Activated T-cell treated with anti-CD3 and anti-CD28 coated beads, Interleukin-2, amount 50 U/mL, for 72 hours (primary cell): ENCODE data around the gene ICAM1. TPM values are rescaled to one million over a fixed set of nuclear protein-coding genes. Genes with fewer than 3 reads are reported as not detected.

Experiments used
- ATAC-seq, 2 donors: fragments of 150-1000 bp; cut with Tn5 transposase; replicated peaks in 1 of 2; 2 replicates each; pipeline ENCODE4 v1.10.0; 2021; ENCODE audit warnings: moderate library complexity in 2 of 2, mild to moderate bottlenecking in 1 of 2
- DNase-seq, 2 donors: peaks; one replicate each; pipeline ENCODE4 v3.0.0; 2021 to 2022; ENCODE audit warnings: mixed read lengths in 1 of 2
- H3K27ac Mint-ChIP-seq: one replicate; pipeline ENCODE4 v1.8.0; 2022; ENCODE audit warnings: mild to moderate bottlenecking, moderate library complexity, mixed read lengths
- H3K27me3 Mint-ChIP-seq: one replicate; pipeline ENCODE4 v1.8.0; 2022; ENCODE audit warnings: low read depth, mixed read lengths
- H3K36me3 Mint-ChIP-seq, 2 donors: one replicate each; pipeline ENCODE4 v1.8.0; 2022; ENCODE audit warnings: mixed read lengths in 2 of 2, mild to moderate bottlenecking in 1 of 2; ENCODE audit not compliant: insufficient read depth in 2 of 2
- H3K4me1 Mint-ChIP-seq: one replicate; pipeline ENCODE4 v1.8.0; 2022; ENCODE audit warnings: low read depth, mixed read lengths
- H3K4me3 Mint-ChIP-seq, 2 donors: one replicate each; pipeline ENCODE4 v1.8.0; 2022; ENCODE audit warnings: mild to moderate bottlenecking in 2 of 2, mixed read lengths in 2 of 2, moderate library complexity in 2 of 2
- H3K9me3 Mint-ChIP-seq, 2 donors: one replicate each; pipeline ENCODE4 v1.8.0; 2022; ENCODE audit warnings: mixed read lengths in 2 of 2
- total RNA-seq, 2 donors: library from RNA; stranded (reverse); gene quantifications; one replicate each; pipeline ENCODE4 v1.2.3, GENCODE V29; 2022

Gene ICAM1
- total RNA-seq, 2 donors from 2014 or later, result 20.7 to 40.1 TPM

DNA sequence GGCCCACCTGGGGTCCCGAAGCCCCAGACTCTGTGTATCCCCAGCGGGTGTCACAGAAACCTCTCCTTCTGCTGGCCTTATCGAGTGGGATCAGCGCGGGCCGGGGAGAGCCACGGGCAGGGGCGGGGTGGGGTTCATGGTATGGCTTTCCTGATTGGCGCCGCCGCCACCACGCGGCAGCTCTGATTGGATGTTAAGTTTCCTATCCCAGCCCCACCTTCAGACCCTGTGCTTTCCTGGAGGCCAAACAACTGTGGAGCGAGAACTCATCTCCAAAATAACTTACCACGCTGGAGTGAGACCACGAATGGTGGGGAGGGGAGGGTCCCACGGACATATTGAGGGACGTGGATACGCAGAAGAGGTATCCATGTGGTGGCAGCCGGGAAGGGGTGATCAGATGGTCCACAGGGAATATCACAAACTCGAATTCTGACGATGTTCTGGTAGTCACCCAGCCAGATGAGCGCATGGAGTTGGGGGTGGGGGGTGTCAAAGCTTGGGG lies 17.8 kb downstream of the ICAM1 start:
- DNase-seq (peak; percentile 56 to 63), ATAC-seq (peak; percentile 18 to 20)
- no peak overlapping the region for H3K27ac Mint-ChIP-seq
- H3K27me3 Mint-ChIP-seq, result peaks cover 55% of the 10 kb centered on the region
- H3K36me3 Mint-ChIP-seq, result peaks cover 0 to 8% of the 10 kb centered on the region in 2 donors
- H3K4me3 Mint-ChIP-seq, result peak overlapping the region; percentile 83 to 91
- peaks cover 76% of the 10 kb centered on the region for H3K4me1 Mint-ChIP-seq
- H3K9me3 Mint-ChIP-seq, result no peaks in the 10 kb centered on the region

DNA sequence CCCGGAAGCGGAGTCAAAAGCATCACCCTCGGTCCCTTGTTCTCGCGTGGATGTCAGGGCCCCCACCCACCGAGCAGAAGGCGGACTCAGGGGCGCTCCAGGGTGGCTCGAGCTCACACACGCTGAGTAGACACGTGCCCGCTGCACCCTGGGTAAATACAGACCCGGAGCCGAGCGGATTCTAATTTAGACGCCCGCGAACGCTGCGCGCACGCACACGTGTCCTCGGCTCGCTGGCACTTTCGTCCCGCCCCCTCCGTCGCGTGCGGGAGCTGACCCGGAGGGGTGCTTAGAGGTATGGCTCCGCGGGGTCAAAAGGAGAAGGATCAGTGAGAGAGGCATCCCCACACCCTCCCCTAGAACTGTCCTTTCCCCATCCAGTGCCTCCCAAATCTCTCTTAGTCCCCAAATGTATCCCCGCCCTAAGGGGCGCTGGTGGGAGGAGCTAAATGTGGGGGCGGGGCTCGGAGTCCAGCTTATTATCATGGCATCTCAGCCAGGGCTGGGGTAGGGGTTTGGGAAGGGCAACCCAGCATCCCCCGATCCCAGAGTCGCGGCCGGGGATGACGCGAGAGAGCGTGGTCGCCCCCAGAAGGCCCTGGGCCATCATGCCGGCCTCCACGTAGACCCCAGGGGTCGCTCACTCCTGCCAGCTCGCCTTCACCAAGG lies 18.4 kb downstream of the ICAM1 start:
- H3K4me1 Mint-ChIP-seq, result peaks cover 76% of the 10 kb centered on the region
- ATAC-seq (peak; percentile 48 to 57), DNase-seq (peak; percentile 77 to 81)
- H3K27me3 Mint-ChIP-seq, result peaks cover 60% of the 10 kb centered on the region
- H3K4me3 Mint-ChIP-seq, result peak overlapping the region; percentile 83 to 91
- H3K9me3 Mint-ChIP-seq, result no peaks in the 10 kb centered on the region
- peaks cover 0 to 6% of the 10 kb centered on the region in 2 donors for H3K36me3 Mint-ChIP-seq
- H3K27ac Mint-ChIP-seq, result no peak overlapping the region

DNA sequence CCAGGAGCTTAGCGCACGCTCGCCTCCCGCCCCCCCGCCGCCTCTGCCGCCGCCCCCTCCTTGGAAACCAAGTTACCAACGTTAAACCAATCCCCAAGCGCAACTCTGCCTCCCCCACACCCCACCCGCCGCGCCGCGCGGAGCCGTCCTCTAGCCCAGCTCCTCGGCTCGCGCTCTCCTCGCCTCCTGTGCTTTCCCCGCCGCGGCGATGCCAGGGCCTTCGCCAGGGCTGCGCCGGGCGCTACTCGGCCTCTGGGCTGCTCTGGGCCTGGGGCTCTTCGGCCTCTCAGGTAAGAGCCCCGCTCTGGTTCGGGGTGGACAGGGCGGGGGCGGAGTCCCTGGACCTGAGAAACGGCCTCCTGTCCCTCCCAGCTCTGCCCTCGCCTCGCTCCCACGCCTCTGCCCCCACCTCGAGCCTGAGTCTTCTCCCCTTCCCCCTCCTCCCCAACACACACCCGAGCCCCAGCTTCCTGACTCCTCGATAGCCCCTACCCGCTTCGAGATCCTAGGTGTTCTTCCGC lies 19.0 kb downstream of the ICAM1 start, which contains the start of gene ICAM5:
TSS of gene ICAM5 (plus strand) at position 117 of the 521 bp plus-strand sequence. CDS start at position 209, 92 bp downstream.
- Mint-ChIP-seq H3K27ac (peak within 1 kb of the TSS; percentile 61), H3K4me3 (peak within 1 kb of the TSS; percentile 83 to 91), H3K36me3 (peaks cover 0 to 6% of the 10 kb centered on the region in 2 donors), H3K27me3 (peaks cover 66% of the 10 kb centered on the region), H3K9me3 (no peaks in the 10 kb centered on the region), H3K4me1 (peaks cover 76% of the 10 kb centered on the region)
- peak; percentile 13 to 14 for ATAC-seq
- peak; percentile 53 to 58 for DNase-seq

DNA sequence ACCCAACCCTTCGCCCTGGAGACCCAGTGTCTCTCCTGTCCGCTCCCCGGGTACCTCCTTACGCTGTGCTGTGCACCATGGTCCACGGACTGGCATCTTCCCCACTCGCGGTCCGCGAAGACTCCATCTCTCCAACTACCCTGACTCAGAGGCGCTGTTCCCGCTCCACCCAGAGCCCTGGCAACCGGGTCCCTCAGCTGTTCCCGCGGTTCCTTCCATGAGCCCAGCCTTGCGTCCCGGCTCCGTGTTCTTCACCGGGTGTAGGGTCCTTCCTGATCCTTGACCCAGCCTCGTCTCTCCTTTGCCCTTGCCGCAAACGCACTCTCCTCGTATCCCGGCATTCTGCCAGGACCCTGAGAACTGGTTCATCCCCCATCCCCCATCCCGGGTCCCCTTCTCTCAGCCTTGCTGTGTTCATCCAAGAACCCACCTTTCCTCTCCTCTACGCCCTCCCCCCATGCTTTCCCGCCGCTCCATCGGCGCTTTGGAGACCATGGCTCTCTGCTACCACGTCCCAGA lies 19.5 kb downstream of the ICAM1 start:
- Mint-ChIP-seq H3K27me3 (peaks cover 72% of the 10 kb centered on the region), H3K4me1 (peaks cover 77% of the 10 kb centered on the region), H3K27ac (peak overlapping the region; percentile 61), H3K36me3 (peaks cover 0 to 2% of the 10 kb centered on the region in 2 donors), H3K9me3 (no peaks in the 10 kb centered on the region), H3K4me3 (peak overlapping the region; percentile 83 to 91)
- DNase-seq (peak; percentile 21 to 31), ATAC-seq (no peak)

DNA sequence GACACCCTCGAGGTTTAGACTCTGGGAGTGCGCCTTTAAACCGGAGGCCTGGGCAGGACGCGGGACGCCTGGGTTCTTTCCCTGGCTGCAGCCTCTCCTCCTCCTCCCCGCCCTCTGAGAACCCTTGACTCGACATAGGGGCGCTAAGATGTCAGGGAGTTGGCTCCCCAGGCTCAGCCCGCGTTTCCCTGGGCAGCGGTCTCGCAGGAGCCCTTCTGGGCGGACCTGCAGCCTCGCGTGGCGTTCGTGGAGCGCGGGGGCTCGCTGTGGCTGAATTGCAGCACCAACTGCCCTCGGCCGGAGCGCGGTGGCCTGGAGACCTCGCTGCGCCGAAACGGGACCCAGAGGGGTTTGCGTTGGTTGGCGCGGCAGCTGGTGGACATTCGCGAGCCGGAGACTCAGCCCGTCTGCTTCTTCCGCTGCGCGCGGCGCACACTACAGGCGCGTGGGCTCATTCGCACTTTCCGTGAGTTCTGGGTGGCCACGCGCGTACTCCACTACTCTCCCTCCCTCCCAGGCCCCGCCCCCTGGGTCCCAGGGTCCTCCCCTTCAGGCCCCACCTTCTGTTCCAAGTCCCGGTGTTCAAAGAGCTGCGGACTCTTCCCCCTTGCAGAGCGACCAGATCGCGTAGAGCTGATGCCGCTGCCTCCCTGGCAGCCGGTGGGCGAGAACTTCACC lies 20.1 kb downstream of the ICAM1 start:
- H3K27me3 Mint-ChIP-seq, result peaks cover 77% of the 10 kb centered on the region

DNA sequence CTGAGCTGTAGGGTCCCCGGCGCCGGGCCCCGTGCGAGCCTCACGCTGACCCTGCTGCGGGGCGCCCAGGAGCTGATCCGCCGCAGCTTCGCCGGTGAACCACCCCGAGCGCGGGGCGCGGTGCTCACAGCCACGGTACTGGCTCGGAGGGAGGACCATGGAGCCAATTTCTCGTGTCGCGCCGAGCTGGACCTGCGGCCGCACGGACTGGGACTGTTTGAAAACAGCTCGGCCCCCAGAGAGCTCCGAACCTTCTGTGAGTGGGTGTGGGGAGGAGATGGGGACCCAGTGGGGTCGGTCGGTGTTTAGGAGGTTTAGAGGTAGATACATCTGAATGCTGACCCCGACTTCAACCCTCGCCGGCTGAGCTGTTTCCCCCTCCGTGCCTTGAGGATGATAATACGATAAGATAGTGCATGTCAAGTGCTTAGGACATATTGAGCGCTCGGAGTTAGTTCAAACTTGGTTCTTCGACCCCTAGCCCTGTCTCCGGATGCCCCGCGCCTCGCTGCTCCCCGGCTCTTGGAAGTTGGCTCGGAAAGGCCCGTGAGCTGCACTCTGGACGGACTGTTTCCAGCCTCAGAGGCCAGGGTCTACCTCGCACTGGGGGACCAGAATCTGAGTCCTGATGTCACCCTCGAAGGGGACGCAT lies 20.8 kb downstream of the ICAM1 start:
- ATAC-seq (peak; percentile 2), DNase-seq (no peak)
- Mint-ChIP-seq H3K36me3 (peaks cover 0 to 2% of the 10 kb centered on the region in 2 donors), H3K27me3 (peaks cover 77% of the 10 kb centered on the region), H3K4me1 (peaks cover 71% of the 10 kb centered on the region), H3K4me3 (peak overlapping the region; percentile 83 to 91), H3K9me3 (no peaks in the 10 kb centered on the region), H3K27ac (no peak overlapping the region)

More for the DNA sequence above, 20.1 kb downstream of the ICAM1 start:
- Mint-ChIP-seq H3K9me3 (no peaks in the 10 kb centered on the region), H3K4me1 (peaks cover 78% of the 10 kb centered on the region), H3K27ac (no peak overlapping the region), H3K36me3 (peaks cover 0 to 2% of the 10 kb centered on the region in 2 donors), H3K4me3 (peak overlapping the region; percentile 83 to 91)
- ATAC-seq, result peak; percentile 16 to 21
- peak; percentile 62 for DNase-seq

DNA sequence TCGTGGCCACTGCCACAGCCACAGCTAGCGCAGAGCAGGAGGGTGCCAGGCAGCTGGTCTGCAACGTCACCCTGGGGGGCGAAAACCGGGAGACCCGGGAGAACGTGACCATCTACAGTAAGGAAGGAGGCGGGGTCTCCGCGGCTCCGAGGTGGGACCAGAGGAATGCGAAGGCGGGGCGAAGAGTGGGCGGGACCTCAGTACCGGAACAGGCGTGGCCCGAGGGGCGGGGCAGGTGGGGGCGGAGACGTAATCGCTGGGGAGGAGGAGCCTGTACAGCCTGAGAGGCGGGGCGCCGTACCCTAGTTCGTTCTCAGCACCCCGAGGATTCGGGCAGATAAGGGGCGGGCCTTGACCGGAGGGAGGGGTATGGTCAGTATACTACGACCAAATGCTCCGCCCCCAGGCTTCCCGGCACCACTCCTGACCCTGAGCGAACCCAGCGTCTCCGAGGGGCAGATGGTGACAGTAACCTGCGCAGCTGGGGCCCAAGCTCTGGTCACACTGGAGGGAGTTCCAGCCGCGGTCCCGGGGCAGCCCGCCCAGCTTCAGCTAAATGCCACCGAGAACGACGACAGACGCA lies 21.4 kb downstream of the ICAM1 start:
- ATAC-seq, result peak; percentile 66 to 68
- Mint-ChIP-seq H3K4me3 (peak overlapping the region; percentile 83 to 91), H3K9me3 (no peaks in the 10 kb centered on the region), H3K36me3 (peaks cover 0 to 2% of the 10 kb centered on the region in 2 donors), H3K4me1 (peaks cover 65% of the 10 kb centered on the region), H3K27me3 (peaks cover 77% of the 10 kb centered on the region), H3K27ac (no peak overlapping the region)
- peak; percentile 88 to 92 for DNase-seq

DNA sequence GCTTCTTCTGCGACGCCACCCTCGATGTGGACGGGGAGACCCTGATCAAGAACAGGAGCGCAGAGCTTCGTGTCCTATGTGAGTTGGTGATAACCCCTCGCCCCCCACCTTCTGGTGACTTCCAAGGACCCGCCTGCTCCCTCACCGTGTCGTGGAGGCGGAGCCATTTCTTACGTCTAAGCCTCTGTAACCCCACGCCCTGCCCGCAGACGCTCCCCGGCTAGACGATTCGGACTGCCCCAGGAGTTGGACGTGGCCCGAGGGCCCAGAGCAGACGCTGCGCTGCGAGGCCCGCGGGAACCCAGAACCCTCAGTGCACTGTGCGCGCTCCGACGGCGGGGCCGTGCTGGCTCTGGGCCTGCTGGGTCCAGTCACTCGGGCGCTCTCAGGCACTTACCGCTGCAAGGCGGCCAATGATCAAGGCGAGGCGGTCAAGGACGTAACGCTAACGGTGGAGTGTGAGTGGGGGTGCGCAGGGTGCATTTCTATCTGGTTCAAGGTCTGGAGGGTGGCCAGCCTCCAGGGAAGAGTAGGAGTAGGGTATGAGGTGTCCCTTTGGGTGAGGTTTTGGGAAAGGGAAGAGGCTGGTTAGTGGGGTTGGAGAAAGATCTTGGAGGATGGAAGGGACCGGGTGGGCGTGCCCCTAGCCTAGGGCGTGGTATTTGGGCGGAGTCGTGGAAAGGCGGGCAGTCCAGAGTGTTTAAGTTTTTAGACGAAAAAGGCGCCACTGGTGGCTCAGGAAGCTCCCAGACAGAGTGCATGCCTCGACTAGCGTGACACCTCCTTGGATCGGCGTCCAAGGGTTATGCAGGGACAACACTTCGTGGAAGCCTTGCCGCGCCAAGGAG lies 22.1 kb downstream of the ICAM1 start:
- Mint-ChIP-seq H3K27ac (no peak overlapping the region), H3K27me3 (peaks cover 71% of the 10 kb centered on the region), H3K4me3 (peak overlapping the region; percentile 83 to 91), H3K9me3 (no peaks in the 10 kb centered on the region), H3K4me1 (peaks cover 58% of the 10 kb centered on the region), H3K36me3 (peaks cover 0 to 2% of the 10 kb centered on the region in 2 donors)
- DNase-seq (peak in 1 of 2 donors; percentile 34), ATAC-seq (no peak)

DNA sequence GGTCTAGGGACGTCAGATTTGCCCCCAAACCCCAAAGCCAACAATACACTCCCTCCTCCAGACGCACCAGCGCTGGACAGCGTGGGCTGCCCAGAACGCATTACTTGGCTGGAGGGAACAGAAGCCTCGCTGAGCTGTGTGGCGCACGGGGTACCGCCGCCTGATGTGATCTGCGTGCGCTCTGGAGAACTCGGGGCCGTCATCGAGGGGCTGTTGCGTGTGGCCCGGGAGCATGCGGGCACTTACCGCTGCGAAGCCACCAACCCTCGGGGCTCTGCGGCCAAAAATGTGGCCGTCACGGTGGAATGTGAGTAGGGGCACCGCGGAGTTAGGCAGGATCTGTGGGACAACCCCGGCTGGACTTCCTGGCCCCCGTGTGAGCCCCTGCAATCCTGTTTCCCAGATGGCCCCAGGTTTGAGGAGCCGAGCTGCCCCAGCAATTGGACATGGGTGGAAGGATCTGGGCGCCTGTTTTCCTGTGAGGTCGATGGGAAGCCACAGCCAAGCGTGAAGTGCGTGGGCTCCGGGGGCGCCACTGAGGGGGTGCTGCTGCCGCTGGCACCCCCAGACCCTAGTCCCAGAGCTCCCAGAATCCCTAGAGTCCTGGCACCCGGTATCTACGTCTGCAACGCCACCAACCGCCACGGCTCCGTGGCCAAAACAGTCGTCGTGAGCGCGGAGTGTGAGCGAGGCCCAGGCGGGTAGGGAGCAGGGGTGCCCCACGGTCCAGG lies 22.9 kb downstream of the ICAM1 start:
- Mint-ChIP-seq H3K4me3 (peak overlapping the region; percentile 69 to 91), H3K36me3 (no peaks in the 10 kb centered on the region), H3K9me3 (no peaks in the 10 kb centered on the region), H3K27ac (no peak overlapping the region), H3K27me3 (peaks cover 64% of the 10 kb centered on the region), H3K4me1 (peaks cover 52% of the 10 kb centered on the region)
- ATAC-seq (no peak), DNase-seq (no peak)

DNA sequence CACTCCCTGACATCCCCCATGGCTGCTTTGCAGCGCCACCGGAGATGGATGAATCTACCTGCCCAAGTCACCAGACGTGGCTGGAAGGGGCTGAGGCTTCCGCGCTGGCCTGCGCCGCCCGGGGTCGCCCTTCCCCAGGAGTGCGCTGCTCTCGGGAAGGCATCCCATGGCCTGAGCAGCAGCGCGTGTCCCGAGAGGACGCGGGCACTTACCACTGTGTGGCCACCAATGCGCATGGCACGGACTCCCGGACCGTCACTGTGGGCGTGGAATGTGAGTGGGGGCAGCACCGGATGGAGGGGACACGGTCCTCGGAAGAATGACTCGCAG lies 23.4 kb downstream of the ICAM1 start:
- peak in 1 of 2 donors; percentile 31 for DNase-seq
- Mint-ChIP-seq H3K36me3 (no peaks in the 10 kb centered on the region), H3K4me1 (peaks cover 47% of the 10 kb centered on the region), H3K9me3 (no peaks in the 10 kb centered on the region), H3K27ac (no peak overlapping the region), H3K4me3 (peak overlapping the region; percentile 44 to 69), H3K27me3 (peaks cover 62% of the 10 kb centered on the region)
- ATAC-seq, result no peak

DNA sequence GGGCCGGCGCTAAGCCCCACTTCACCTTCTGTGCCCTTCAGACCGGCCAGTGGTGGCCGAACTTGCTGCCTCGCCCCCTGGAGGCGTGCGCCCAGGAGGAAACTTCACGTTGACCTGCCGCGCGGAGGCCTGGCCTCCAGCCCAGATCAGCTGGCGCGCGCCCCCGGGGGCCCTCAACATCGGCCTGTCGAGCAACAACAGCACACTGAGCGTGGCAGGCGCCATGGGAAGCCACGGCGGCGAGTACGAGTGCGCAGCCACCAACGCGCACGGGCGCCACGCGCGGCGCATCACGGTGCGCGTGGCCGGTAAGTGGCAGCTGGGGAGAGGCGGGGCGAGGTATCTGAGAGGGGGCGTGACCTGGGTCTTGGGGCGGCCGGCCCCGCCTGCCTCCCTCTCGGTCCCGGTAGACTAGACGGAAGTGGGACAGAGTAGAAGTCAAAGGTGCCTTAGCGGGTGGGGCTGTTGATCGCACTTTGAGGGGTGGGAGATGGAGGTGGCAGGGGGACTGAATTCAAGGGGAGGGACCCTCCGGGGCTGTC lies 24.5 kb downstream of the ICAM1 start:
- Mint-ChIP-seq H3K4me1 (peaks cover 43% of the 10 kb centered on the region), H3K27ac (no peak overlapping the region)

More for the DNA sequence above, 24.5 kb downstream of the ICAM1 start:
- peak; percentile 55 to 64 for ATAC-seq
- Mint-ChIP-seq H3K36me3 (no peaks in the 10 kb centered on the region), H3K27me3 (peaks cover 64% of the 10 kb centered on the region), H3K9me3 (no peaks in the 10 kb centered on the region), H3K4me3 (peak overlapping the region; percentile 69 to 85)
- DNase-seq, result peak; percentile 76 to 78
